ENCODE data around the gene OPCML.

DNA sequence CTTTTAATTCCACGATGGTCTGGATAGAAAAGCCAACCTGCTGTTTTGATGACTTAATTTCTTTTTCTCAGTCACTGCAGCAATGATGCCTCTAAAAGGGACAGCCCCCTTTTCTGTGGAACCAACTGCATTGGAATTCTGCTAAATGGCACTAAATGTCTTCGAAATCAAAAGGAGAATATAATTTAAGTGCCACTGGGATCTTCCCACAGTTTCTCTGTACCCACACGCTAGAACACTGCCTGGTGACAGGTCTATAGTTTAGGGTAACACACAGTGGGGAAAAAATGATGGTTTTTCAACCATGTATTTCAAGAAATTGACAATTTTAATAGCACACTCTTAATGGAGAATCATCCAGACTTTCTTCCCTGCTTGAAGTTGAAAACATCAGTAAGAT lies 182.3 kb downstream of the OPCML start:
- no peak for TF ChIP-seq SRF (IDR thresholded peaks at IDR 0.05; ENCODE audit: low read depth, low read length)
- TF ChIP-seq CEBPB (IDR thresholded peaks at IDR 0.05; ENCODE audit: borderline replicate concordance, low read depth, low read length) = no peak
- no peak for TF ChIP-seq YY1 (IDR thresholded peaks at IDR 0.05; ENCODE audit: insufficient read depth, insufficient replicate concordance, low read depth, low read length)
- no peak for TF ChIP-seq SIN3A (IDR thresholded peaks at IDR 0.05; ENCODE audit: borderline replicate concordance, low read depth, low read length)
- TF ChIP-seq NR3C1 (CRISPR knock-in tag; IDR thresholded peaks at IDR 0.05) = no peak
- TF ChIP-seq, protein P1, sequence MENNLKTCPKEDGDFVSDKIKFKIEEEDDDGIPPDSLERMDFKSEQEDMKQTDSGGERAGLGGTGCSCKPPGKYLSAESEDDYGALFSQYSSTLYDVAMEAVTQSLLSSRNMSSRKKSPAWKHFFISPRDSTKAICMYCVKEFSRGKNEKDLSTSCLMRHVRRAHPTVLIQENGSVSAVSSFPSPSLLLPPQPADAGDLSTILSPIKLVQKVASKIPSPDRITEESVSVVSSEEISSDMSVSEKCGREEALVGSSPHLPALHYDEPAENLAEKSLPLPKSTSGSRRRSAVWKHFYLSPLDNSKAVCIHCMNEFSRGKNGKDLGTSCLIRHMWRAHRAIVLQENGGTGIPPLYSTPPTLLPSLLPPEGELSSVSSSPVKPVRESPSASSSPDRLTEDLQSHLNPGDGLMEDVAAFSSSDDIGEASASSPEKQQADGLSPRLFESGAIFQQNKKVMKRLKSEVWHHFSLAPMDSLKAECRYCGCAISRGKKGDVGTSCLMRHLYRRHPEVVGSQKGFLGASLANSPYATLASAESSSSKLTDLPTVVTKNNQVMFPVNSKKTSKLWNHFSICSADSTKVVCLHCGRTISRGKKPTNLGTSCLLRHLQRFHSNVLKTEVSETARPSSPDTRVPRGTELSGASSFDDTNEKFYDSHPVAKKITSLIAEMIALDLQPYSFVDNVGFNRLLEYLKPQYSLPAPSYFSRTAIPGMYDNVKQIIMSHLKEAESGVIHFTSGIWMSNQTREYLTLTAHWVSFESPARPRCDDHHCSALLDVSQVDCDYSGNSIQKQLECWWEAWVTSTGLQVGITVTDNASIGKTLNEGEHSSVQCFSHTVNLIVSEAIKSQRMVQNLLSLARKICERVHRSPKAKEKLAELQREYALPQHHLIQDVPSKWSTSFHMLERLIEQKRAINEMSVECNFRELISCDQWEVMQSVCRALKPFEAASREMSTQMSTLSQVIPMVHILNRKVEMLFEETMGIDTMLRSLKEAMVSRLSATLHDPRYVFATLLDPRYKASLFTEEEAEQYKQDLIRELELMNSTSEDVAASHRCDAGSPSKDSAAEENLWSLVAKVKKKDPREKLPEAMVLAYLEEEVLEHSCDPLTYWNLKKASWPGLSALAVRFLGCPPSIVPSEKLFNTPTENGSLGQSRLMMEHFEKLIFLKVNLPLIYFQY (CRISPR knock-in tag; IDR thresholded peaks at IDR 0.05; ENCODE audit: borderline replicate concordance) = no peak
- TF ChIP-seq RXRB (CRISPR knock-in tag; IDR thresholded peaks at IDR 0.05; ENCODE audit: borderline replicate concordance) = no peak
- TF ChIP-seq, protein P2, sequence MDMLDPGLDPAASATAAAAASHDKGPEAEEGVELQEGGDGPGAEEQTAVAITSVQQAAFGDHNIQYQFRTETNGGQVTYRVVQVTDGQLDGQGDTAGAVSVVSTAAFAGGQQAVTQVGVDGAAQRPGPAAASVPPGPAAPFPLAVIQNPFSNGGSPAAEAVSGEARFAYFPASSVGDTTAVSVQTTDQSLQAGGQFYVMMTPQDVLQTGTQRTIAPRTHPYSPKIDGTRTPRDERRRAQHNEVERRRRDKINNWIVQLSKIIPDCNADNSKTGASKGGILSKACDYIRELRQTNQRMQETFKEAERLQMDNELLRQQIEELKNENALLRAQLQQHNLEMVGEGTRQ (IDR thresholded peaks at IDR 0.05; ENCODE audit: low read depth, low read length) = no peak
- TF ChIP-seq, protein P2 (CRISPR knock-in tag; IDR thresholded peaks at IDR 0.05; ENCODE audit: borderline replicate concordance) = no peak
- TF ChIP-seq, protein P3, sequence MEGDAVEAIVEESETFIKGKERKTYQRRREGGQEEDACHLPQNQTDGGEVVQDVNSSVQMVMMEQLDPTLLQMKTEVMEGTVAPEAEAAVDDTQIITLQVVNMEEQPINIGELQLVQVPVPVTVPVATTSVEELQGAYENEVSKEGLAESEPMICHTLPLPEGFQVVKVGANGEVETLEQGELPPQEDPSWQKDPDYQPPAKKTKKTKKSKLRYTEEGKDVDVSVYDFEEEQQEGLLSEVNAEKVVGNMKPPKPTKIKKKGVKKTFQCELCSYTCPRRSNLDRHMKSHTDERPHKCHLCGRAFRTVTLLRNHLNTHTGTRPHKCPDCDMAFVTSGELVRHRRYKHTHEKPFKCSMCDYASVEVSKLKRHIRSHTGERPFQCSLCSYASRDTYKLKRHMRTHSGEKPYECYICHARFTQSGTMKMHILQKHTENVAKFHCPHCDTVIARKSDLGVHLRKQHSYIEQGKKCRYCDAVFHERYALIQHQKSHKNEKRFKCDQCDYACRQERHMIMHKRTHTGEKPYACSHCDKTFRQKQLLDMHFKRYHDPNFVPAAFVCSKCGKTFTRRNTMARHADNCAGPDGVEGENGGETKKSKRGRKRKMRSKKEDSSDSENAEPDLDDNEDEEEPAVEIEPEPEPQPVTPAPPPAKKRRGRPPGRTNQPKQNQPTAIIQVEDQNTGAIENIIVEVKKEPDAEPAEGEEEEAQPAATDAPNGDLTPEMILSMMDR (CRISPR knock-in tag; IDR thresholded peaks at IDR 0.05) = no peak
- TF ChIP-seq, protein P4, sequence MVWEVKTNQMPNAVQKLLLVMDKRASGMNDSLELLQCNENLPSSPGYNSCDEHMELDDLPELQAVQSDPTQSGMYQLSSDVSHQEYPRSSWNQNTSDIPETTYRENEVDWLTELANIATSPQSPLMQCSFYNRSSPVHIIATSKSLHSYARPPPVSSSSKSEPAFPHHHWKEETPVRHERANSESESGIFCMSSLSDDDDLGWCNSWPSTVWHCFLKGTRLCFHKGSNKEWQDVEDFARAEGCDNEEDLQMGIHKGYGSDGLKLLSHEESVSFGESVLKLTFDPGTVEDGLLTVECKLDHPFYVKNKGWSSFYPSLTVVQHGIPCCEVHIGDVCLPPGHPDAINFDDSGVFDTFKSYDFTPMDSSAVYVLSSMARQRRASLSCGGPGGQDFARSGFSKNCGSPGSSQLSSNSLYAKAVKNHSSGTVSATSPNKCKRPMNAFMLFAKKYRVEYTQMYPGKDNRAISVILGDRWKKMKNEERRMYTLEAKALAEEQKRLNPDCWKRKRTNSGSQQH (CRISPR knock-in tag; IDR thresholded peaks at IDR 0.05; ENCODE audit: low read depth) = no peak

All from HepG2 (cell line).